Measurements from ENCODE around the gene MYRFL.

MYRFL gene

GRCh38 chr12:69903548-69903947, 78.5 kb downstream of the MYRFL start:
- no peaks in the 10 kb centered on the region for H3K27me3 ChIP-seq (ENCODE audit: insufficient read depth, low read length, poor library complexity, severe bottlenecking)
- TF ChIP-seq, protein P1, sequence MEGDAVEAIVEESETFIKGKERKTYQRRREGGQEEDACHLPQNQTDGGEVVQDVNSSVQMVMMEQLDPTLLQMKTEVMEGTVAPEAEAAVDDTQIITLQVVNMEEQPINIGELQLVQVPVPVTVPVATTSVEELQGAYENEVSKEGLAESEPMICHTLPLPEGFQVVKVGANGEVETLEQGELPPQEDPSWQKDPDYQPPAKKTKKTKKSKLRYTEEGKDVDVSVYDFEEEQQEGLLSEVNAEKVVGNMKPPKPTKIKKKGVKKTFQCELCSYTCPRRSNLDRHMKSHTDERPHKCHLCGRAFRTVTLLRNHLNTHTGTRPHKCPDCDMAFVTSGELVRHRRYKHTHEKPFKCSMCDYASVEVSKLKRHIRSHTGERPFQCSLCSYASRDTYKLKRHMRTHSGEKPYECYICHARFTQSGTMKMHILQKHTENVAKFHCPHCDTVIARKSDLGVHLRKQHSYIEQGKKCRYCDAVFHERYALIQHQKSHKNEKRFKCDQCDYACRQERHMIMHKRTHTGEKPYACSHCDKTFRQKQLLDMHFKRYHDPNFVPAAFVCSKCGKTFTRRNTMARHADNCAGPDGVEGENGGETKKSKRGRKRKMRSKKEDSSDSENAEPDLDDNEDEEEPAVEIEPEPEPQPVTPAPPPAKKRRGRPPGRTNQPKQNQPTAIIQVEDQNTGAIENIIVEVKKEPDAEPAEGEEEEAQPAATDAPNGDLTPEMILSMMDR (conservative IDR thresholded peaks at IDR 0.05; ENCODE audit: low read length): no peak
- TF ChIP-seq EZH2phosphoT487 (IDR thresholded peaks at IDR 0.05; ENCODE audit: borderline replicate concordance): no peak
- no peak overlapping the region for H2AFZ ChIP-seq (ENCODE audit: low read length)
- H4K20me1 ChIP-seq (ENCODE audit: insufficient read depth, low read length, poor library complexity, severe bottlenecking): no peaks in the 10 kb centered on the region
- no peak overlapping the region for H3K4me3 ChIP-seq (ENCODE audit: low read length, poor library complexity, severe bottlenecking)
- H3K4me1 ChIP-seq (ENCODE audit: insufficient read depth, low read length, poor library complexity, severe bottlenecking): peaks cover 4% of the 10 kb centered on the region
- no peaks in the 10 kb centered on the region for H3K9me3 ChIP-seq (ENCODE audit: insufficient read depth, low read depth, low read length)
- H3K9ac ChIP-seq (ENCODE audit: low read depth, low read length, poor library complexity, severe bottlenecking): no peak overlapping the region
- H3K79me2 ChIP-seq (ENCODE audit: insufficient read depth, low read length): no peaks in the 10 kb centered on the region
- no peaks in the 10 kb centered on the region for H3K9me2 ChIP-seq (replicated peaks; ENCODE audit: low read depth, low read length)
- no peaks in the 10 kb centered on the region for H3F3A ChIP-seq (ENCODE audit: low read depth)
- H3K4me2 ChIP-seq (ENCODE audit: low read depth, low read length, poor library complexity, severe bottlenecking): no peak overlapping the region
- no peaks in the 10 kb centered on the region for H3K36me3 ChIP-seq (ENCODE audit: insufficient read depth, low read length)

DNA sequence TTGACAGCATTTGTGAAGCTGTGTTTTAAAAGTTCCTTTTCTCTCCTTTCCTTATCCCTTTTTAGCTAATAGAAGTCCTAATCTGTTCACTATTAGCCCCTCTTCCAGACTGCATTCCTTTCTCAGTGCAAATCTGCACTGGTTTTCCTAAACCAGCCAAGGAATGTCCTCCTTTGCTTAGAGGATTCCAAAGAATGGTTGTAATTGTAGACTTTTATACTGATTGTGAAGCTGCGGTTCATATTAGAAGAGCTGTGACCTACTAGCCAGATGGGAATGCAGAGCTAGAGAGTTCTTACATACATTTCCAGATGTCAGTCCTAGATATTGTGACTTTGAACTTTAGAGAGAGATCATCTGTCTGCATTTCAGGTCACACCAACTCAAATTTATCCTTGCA, 79.8 kb downstream of the MYRFL start:
- no peaks in the 10 kb centered on the region for H3K27me3 ChIP-seq (ENCODE audit: insufficient read depth, low read length, poor library complexity, severe bottlenecking)
- no peaks in the 10 kb centered on the region for H3K9me2 ChIP-seq (replicated peaks; ENCODE audit: low read depth, low read length)
- no peaks in the 10 kb centered on the region for H3K79me2 ChIP-seq (ENCODE audit: insufficient read depth, low read length)
- H2AFZ ChIP-seq (ENCODE audit: low read length): no peak overlapping the region
- no peak for TF ChIP-seq EZH2phosphoT487 (IDR thresholded peaks at IDR 0.05; ENCODE audit: borderline replicate concordance)
- TF ChIP-seq, protein P1 (conservative IDR thresholded peaks at IDR 0.05; ENCODE audit: low read length): no peak
- no peak overlapping the region for H3K4me2 ChIP-seq (ENCODE audit: low read depth, low read length, poor library complexity, severe bottlenecking)
- no peaks in the 10 kb centered on the region for H3K36me3 ChIP-seq (ENCODE audit: insufficient read depth, low read length)
- H3K9me3 ChIP-seq (ENCODE audit: insufficient read depth, low read depth, low read length): no peaks in the 10 kb centered on the region
- no peak overlapping the region for H3K9ac ChIP-seq (ENCODE audit: low read depth, low read length, poor library complexity, severe bottlenecking)
- no peaks in the 10 kb centered on the region for H4K20me1 ChIP-seq (ENCODE audit: insufficient read depth, low read length, poor library complexity, severe bottlenecking)
- peaks cover 4% of the 10 kb centered on the region for H3K4me1 ChIP-seq (ENCODE audit: insufficient read depth, low read length, poor library complexity, severe bottlenecking)
- H3F3A ChIP-seq (ENCODE audit: low read depth): no peaks in the 10 kb centered on the region
- H3K4me3 ChIP-seq (ENCODE audit: low read length, poor library complexity, severe bottlenecking): no peak overlapping the region

DNA sequence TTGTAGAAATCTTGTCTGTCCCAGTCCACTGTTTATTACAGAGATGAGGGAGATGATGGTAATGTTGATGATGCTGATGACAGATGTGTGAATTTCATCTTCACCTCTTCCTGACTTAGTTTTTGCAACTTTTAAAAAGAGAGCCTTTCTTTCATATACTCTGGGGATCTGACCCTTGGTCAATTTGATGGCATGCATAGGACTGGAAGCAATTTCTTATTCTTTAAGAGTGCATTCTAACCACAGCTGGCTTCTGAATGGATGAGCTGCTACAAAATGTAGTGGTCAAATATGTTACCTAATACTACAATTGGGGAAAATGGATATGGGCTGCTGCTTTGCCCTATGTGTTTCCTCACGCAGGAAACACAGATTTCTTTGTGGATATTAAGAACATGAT, 80.8 kb downstream of the MYRFL start:
- TF ChIP-seq, protein P1 (conservative IDR thresholded peaks at IDR 0.05; ENCODE audit: low read length): no peak
- no peak for TF ChIP-seq EZH2phosphoT487 (IDR thresholded peaks at IDR 0.05; ENCODE audit: borderline replicate concordance)
- Histone ChIP-seq H3K4me2 (ENCODE audit: low read depth, low read length, poor library complexity, severe bottlenecking) (no peak overlapping the region), H3K27me3 (ENCODE audit: insufficient read depth, low read length, poor library complexity, severe bottlenecking) (no peaks in the 10 kb centered on the region), H3K36me3 (ENCODE audit: insufficient read depth, low read length) (no peaks in the 10 kb centered on the region), H3K4me1 (ENCODE audit: insufficient read depth, low read length, poor library complexity, severe bottlenecking) (peaks cover 4% of the 10 kb centered on the region), H3K79me2 (ENCODE audit: insufficient read depth, low read length) (no peaks in the 10 kb centered on the region), H3K9ac (ENCODE audit: low read depth, low read length, poor library complexity, severe bottlenecking) (no peak overlapping the region), H3K9me2 (replicated peaks; ENCODE audit: low read depth, low read length) (no peaks in the 10 kb centered on the region), H3F3A (ENCODE audit: low read depth) (no peaks in the 10 kb centered on the region), H3K4me3 (ENCODE audit: low read length, poor library complexity, severe bottlenecking) (no peak overlapping the region), H2AFZ (ENCODE audit: low read length) (no peak overlapping the region), H3K9me3 (ENCODE audit: insufficient read depth, low read depth, low read length) (no peaks in the 10 kb centered on the region), H4K20me1 (ENCODE audit: insufficient read depth, low read length, poor library complexity, severe bottlenecking) (no peaks in the 10 kb centered on the region)
